RWPE1 (cell line): ENCODE measurements around the gene DNAAF5.

Source experiments
- CTCF ChIA-PET: fragments of 350-600 bp; sonication (Branson Sonifier 250); formaldehyde crosslinking; extraction: SDS; loops from one replicate; lab custom pipeline; 2021; lab: Yijun Ruan, JAX
- POLR2A ChIA-PET: fragments of 400-600 bp; formaldehyde crosslinking; extraction: SDS; loops from one replicate; lab custom pipeline; 2020; ENCODE audit warnings: antibody characterized with exemption; ENCODE audit not compliant: low non-redundant PET; lab: Yijun Ruan, JAX
- DNase-seq: peaks from one replicate; pipeline ENCODE4 v3.0.0; 2012; ENCODE audit warnings: low spot score
- H3K27ac ChIP-seq: fragments of 450-650 bp; 2 replicates; pipeline ENCODE4 v1.5.1; 2017
- CTCF ChIP-seq: fragments of 450-650 bp; conservative IDR thresholded peaks from 2 replicates; pipeline ENCODE4 v1.5.1; 2017; ENCODE audit warnings: low read depth, mild to moderate bottlenecking

DNAAF5 gene

GRCh38 chr7:684416-684815 lies 42.1 kb upstream of the DNAAF5 start:
- no peak for DNase-seq
- H3K27ac ChIP-seq: no peak overlapping the region
- TF ChIP-seq CTCF: no peak
- POLR2A ChIA-PET: no interaction called here
- CTCF ChIA-PET: no interaction called here

- POLR2A ChIA-PET: no interaction called here
- TF ChIP-seq CTCF: no peak
- DNase-seq: no peak
Measured at GRCh38 chr7:685540-685939, 41.0 kb upstream of the DNAAF5 start.

GRCh38 chr7:690478-691360 lies 35.8 kb upstream of the DNAAF5 start:
- POLR2A ChIA-PET: no interaction called here
- CTCF ChIA-PET: interaction anchor here (0.6 kb wide), 1 partner anchor 122 kb away, joined by 7 read pairs; no protein-coding TSS in a partner anchor
- TF ChIP-seq CTCF: no peak
- DNase-seq: no peak
- no peak overlapping the region for H3K27ac ChIP-seq

More at GRCh38 chr7:685540-685939, 41.0 kb upstream of the DNAAF5 start:
- CTCF ChIA-PET: interaction anchor here (1.1 kb wide), 1 partner anchor 20 kb away, joined by 3 read pairs; no protein-coding TSS in a partner anchor
- no peak overlapping the region for H3K27ac ChIP-seq

- no peak for TF ChIP-seq CTCF
- POLR2A ChIA-PET: no interaction called here
- CTCF ChIA-PET: interaction anchor here (0.6 kb wide), 1 partner anchor 121 kb away, joined by 7 read pairs; no protein-coding TSS in a partner anchor
- no peak for DNase-seq
- H3K27ac ChIP-seq: no peak overlapping the region
Measured at GRCh38 chr7:691361-692045, 35.0 kb upstream of the DNAAF5 start.

- DNase-seq: no peak
- CTCF ChIA-PET: no interaction called here
Measured at GRCh38 chr7:693280-693679, 33.2 kb upstream of the DNAAF5 start.

More at GRCh38 chr7:693280-693679, 33.2 kb upstream of the DNAAF5 start:
- H3K27ac ChIP-seq: no peak overlapping the region
- TF ChIP-seq CTCF: no peak
- POLR2A ChIA-PET: no interaction called here
